DND-41 (cell line): ENCODE results near the gene NRP1.

Source experiments
- CTCF ChIP-seq: IDR thresholded peaks from 2 replicates; pipeline ENCODE4 v1.5.1; 2012; ENCODE audit warnings: borderline replicate concordance, low read length, moderate library complexity, mild to moderate bottlenecking; ENCODE audit not compliant: poor library complexity, severe bottlenecking; ENCODE audit errors: extremely low read depth
- EZH2 ChIP-seq: IDR thresholded peaks from 3 replicates; pipeline ENCODE4 v1.6.1; 2012; ENCODE audit warnings: borderline replicate concordance, low read depth, mild to moderate bottlenecking, moderate library complexity, low read length, inconsistent platforms; ENCODE audit not compliant: severe bottlenecking

GRCh38 chr10:33347211-33347610 is 12.7 kb upstream of the NRP1 start:
- TF ChIP-seq CTCF (no peak), EZH2 (no peak)
